Activated CD8-positive, alpha-beta T cell treated with anti-CD3 and anti-CD28 coated beads, Interleukin-2, amount 10 ng/mL, durations not matched to agents 7 days and 5 days (primary cell): ENCODE data around the gene SEMA5B. TPM values are rescaled to one million over a fixed set of nuclear protein-coding genes. Genes with fewer than 3 reads are reported as not detected.

ENCODE experiments used
- ATAC-seq: fragments of 150-1000 bp; cut with Tn5 transposase; one replicate; pipeline ENCODE4 v1.10.0; 2021; ENCODE audit warnings: moderate library complexity
- CTCF ChIA-PET: fragments of 350-600 bp; sonication (Branson Sonifier 250); formaldehyde crosslinking; loops from one replicate; lab custom pipeline; 2021; ENCODE audit warnings: antibody characterized with exemption; lab: Charles Lee
- POLR2A ChIA-PET: fragments of 350-600 bp; sonication (Branson Sonifier 250); formaldehyde crosslinking; loops from one replicate; lab custom pipeline; 2021; ENCODE audit warnings: antibody characterized with exemption; lab: Charles Lee
- DNase-seq: peaks from one replicate; pipeline ENCODE4 v3.0.0-alpha.2; 2020
- H3K27ac Mint-ChIP-seq: one replicate; pipeline ENCODE4 v1.8.0; 2021; ENCODE audit warnings: mild to moderate bottlenecking, mixed read lengths
- H3K27me3 Mint-ChIP-seq: one replicate; pipeline ENCODE4 v1.8.0; 2021; ENCODE audit warnings: low read depth, mixed read lengths
- H3K36me3 Mint-ChIP-seq: one replicate; pipeline ENCODE4 v1.8.0; 2021; ENCODE audit warnings: low read depth, mixed read lengths
- H3K4me1 Mint-ChIP-seq: one replicate; pipeline ENCODE4 v1.8.0; 2021; ENCODE audit warnings: low read depth, mixed read lengths
- H3K4me3 Mint-ChIP-seq: one replicate; pipeline ENCODE4 v1.8.0; 2021; ENCODE audit warnings: mild to moderate bottlenecking, mixed read lengths
- H3K9me3 Mint-ChIP-seq: one replicate; pipeline ENCODE4 v1.8.0; 2022; ENCODE audit warnings: mixed read lengths; ENCODE audit not compliant: insufficient read depth
- total RNA-seq, 2 experiments: library from RNA; stranded (reverse); gene quantifications; one replicate each; pipeline ENCODE4 v1.2.3, GENCODE V29; 2021

Gene SEMA5B
- total RNA-seq, 2 experiments from 2014 or later = not detected

DNA sequence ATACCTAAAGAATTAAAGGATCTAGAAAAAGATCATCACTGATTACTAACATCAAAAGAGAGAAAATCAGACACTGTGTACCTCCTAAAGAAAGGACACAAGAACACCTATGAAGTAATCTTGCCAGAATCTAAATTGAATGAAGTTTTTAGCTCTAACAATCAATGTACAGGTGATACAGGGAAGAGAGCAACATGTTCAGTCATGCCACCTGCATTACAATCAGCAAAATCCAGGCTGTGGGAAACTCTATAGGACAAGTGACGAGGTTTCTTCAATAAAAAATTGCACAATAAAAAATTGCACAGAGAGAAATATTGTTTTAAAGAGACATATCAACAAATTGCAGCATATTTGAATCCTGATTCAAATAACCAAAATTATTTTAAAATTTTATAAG lies 93.3 kb downstream of the SEMA5B start:
- DNase-seq (no peak), ATAC-seq (no peak)
- no peaks in the 10 kb centered on the region for H3K36me3 Mint-ChIP-seq
- H3K27me3 Mint-ChIP-seq = peaks cover 37% of the 10 kb centered on the region
- H3K4me1 Mint-ChIP-seq = peaks cover 6% of the 10 kb centered on the region
- no peak overlapping the region for H3K4me3 Mint-ChIP-seq
- CTCF ChIA-PET = no interaction called here
- H3K9me3 Mint-ChIP-seq = no peaks in the 10 kb centered on the region
- POLR2A ChIA-PET = no interaction called here
- H3K27ac Mint-ChIP-seq = no peak overlapping the region

DNA sequence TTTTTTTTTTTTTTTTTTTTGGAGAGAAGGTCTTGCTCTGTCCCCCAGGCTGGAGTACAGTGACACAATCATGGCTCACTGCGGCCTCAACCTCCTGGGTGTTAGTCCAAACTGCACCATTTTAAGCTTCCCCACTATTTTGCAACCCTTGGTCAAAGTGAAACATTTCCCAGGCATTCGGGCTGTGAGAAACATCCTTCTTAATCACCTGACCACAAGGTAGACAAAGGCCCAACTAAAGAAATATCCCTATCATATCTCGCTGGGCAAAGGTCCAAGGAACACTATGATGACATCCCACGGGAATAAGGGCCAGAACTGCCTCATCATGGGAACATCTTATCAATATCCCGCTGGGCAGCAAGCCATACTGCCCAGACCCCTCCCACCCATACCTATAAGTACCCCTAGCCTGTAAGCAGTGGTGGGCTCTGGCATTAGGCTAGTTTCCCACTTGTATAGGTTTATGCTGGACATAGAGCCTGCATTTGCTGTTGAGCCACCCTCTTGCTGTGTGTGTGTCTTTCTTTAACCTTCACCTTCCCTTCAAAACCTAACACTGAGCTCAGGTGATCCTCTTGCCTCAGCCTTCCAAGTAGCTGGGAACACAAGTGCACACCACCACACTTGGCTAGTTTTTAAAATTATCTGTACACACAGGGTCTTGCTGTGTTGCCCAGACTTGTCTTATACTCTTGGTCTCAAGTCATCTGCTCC lies 95.2 kb downstream of the SEMA5B start:
- H3K36me3 Mint-ChIP-seq = no peaks in the 10 kb centered on the region
- POLR2A ChIA-PET = no interaction called here
- H3K27ac Mint-ChIP-seq = no peak overlapping the region
- peaks cover 2% of the 10 kb centered on the region for H3K4me1 Mint-ChIP-seq
- H3K4me3 Mint-ChIP-seq = no peak overlapping the region
- H3K9me3 Mint-ChIP-seq = no peaks in the 10 kb centered on the region
- DNase-seq (no peak), ATAC-seq (no peak)
- H3K27me3 Mint-ChIP-seq = peaks cover 26% of the 10 kb centered on the region
- CTCF ChIA-PET = no interaction called here

DNA sequence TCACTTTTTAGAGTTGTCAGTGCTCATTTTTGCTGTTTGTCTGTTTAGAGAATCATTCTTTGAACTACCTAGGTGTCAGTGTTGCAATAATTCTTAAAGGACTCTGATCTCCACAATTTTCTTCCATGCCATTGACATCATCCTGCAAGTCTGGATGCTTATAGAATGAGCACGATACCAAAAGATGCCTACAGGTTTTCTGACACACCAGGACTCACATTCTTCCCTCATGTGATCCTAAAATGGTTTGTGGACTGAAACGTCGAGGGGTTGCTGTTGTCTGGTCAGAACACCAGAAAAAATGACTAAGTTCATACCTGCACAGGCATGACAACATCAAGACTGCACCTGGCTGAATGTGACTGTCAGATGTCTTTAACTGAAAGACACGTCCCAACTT lies 95.9 kb downstream of the SEMA5B start:
- ATAC-seq (no peak), DNase-seq (no peak)
- Mint-ChIP-seq H3K36me3 (no peaks in the 10 kb centered on the region), H3K4me3 (no peak overlapping the region), H3K27me3 (peaks cover 26% of the 10 kb centered on the region), H3K4me1 (no peaks in the 10 kb centered on the region), H3K9me3 (no peaks in the 10 kb centered on the region), H3K27ac (no peak overlapping the region)
- CTCF ChIA-PET = no interaction called here
- POLR2A ChIA-PET = no interaction called here

DNA sequence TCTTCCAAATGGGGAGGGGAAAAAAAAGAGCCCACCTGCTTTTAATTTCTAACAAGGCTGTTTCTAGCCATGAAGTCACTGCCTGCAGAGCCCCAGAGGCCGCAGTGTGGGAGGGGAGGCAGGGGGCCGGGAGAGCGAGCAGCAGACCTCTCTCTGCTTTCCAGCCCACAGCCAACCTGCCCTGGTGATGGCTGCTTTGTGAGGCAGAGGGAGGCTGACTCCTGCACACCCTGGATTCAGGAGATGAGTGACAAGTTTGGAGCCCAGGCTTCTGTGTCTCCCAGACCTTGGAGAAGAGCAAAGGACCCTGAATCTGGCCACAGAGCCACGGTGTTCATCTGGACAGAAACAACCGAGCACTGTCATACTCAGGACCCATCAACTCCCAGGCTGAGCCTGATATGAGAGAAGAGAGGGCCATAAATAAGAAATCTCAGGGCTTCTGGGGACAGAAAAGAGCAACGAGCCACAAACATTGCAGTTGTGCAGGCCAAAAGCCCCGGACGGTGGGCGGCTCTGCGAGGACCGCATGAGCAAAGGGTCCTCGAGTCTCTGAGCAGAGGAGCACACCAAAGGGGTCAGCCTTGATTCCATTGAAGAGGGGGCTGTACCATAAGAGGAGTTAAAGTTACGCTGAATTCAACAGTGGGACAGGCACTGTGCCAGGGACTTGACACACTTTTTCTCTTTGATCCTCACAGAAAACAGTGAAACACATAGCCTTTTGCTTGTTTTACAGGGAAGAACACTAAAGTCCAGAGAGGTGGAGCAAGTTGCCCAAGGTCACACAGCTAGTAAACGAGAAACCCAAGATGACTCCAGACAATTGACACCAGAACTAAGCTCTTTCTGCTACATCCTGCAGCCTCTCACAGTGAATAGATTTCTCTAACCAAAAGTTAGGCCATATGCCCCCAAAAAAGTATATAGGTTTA lies 97.2 kb downstream of the SEMA5B start:
- ATAC-seq = no peak
- CTCF ChIA-PET = no interaction called here

DNA sequence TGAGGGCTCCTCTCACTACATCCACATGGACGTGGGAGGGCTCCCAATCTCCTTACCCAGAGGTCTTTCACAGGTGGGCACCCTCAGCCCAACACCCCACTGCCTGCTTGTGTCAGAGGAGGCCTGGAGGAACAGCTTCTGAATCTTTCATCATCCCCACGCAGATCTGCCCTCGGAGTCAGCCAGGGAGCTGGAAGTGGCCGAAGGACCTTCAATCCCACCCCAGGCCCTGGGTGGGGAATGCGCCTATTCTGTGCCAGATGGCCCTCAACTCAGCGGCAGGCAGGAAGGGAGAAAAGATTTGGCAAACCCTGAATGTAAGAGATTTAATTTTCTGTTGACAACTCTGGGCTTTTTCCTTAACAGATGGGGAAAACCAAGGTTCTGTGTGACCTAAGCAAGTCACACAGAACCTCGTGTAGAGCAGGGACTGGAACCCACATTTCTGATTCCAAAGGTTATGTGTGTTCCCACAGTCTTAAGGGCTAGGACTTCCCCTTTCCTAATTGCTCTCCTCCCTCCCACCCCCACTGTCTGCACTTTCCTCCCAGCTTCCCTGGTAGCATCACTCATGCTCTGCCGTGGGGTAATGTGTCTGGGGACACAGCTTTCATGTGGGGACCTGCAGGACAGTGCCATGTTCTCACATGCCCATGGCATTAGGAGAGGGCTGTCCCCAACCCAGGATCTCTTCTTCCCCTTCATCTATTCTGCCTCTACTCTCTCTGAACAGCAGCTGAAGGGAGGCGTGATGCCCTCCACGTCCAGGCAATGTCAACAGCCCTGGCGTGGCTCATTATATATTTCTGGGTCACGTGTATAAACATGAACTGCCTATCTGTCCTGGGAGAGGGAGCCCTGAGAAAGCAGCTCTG lies 98.1 kb downstream of the SEMA5B start:
- no peaks in the 10 kb centered on the region for H3K4me1 Mint-ChIP-seq
- no peak overlapping the region for H3K4me3 Mint-ChIP-seq
- POLR2A ChIA-PET = no interaction called here
- DNase-seq (no peak), ATAC-seq (no peak)
- no peaks in the 10 kb centered on the region for H3K36me3 Mint-ChIP-seq
- H3K9me3 Mint-ChIP-seq = no peaks in the 10 kb centered on the region
- CTCF ChIA-PET = no interaction called here
- peaks cover 23% of the 10 kb centered on the region for H3K27me3 Mint-ChIP-seq
- H3K27ac Mint-ChIP-seq = no peak overlapping the region

More for the DNA sequence above, 97.2 kb downstream of the SEMA5B start:
- Mint-ChIP-seq H3K4me1 (no peaks in the 10 kb centered on the region), H3K36me3 (no peaks in the 10 kb centered on the region), H3K4me3 (no peak overlapping the region), H3K27ac (no peak overlapping the region), H3K9me3 (no peaks in the 10 kb centered on the region), H3K27me3 (peaks cover 23% of the 10 kb centered on the region)
- POLR2A ChIA-PET = no interaction called here
- DNase-seq = no peak

DNA sequence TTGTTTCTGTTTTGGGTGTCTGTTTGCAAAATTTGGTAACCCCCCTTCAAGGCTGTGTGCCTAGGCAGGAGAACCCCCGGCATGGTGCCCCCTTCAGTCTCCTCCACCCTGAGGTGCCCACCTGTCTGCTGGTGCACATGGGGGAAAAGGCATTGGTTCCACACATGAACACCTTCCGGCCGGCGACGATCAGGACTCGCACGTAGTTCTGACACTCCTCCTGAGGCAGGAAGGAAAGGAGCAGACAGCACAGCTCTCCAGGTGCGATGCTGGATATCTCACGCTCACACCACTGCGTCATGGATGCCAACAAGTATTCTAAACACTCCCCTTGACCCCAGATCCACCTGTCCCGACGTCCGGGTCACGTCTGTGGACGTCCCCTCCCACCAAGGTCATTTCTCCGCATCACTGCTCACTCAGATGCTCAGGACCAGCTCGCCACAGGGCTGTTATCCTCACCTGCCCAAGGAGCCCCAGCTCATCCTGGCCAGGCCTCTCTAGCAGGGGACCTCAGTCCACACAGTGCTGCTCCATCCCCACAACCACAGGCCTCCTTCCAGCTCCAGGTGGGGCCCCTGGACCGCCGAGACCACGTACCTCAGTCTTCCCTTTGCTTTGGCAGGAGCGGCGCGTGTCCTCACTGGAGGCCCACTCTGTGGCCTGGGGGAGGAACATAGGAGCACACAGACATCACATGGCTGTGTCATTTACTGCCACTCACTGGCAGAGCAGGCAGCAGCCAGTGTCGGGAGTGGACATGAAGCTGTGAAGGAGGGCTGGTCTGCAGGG lies 99.0 kb downstream of the SEMA5B start:
- no peak overlapping the region for H3K4me3 Mint-ChIP-seq
- H3K4me1 Mint-ChIP-seq = no peaks in the 10 kb centered on the region
- H3K36me3 Mint-ChIP-seq = no peaks in the 10 kb centered on the region
- no peaks in the 10 kb centered on the region for H3K9me3 Mint-ChIP-seq
- POLR2A ChIA-PET = no interaction called here
- DNase-seq = no peak
- CTCF ChIA-PET = no interaction called here
- no peak for ATAC-seq
- H3K27ac Mint-ChIP-seq = no peak overlapping the region
- peaks cover 20% of the 10 kb centered on the region for H3K27me3 Mint-ChIP-seq

DNA sequence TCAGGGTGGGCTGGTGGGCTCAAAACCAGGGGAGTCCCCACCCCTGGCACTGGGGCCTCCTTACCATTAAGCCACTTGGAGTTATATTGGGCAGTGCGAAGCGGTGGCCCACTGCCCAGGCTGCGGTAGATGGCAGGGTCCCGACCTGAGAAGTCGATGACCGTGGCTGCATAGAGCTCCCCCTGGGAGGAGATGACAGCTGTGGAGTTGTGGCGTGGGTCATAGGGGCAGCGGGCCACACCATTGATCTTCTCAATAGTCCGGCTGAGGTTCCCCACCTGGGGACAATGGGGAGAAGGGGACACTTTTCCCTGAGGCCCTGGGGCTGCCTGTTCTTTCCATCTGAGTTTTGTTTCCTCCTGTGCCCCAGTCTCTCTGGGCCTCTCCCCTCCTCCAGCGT lies 99.8 kb downstream of the SEMA5B start:
- peaks cover 12% of the 10 kb centered on the region for H3K27me3 Mint-ChIP-seq
- ATAC-seq (no peak), DNase-seq (no peak)
- H3K36me3 Mint-ChIP-seq = no peaks in the 10 kb centered on the region
- ChIA-PET POLR2A (no interaction called here), CTCF (no interaction called here)
- no peaks in the 10 kb centered on the region for H3K9me3 Mint-ChIP-seq
- no peaks in the 10 kb centered on the region for H3K4me1 Mint-ChIP-seq
- no peak overlapping the region for H3K27ac Mint-ChIP-seq
- H3K4me3 Mint-ChIP-seq = no peak overlapping the region

DNA sequence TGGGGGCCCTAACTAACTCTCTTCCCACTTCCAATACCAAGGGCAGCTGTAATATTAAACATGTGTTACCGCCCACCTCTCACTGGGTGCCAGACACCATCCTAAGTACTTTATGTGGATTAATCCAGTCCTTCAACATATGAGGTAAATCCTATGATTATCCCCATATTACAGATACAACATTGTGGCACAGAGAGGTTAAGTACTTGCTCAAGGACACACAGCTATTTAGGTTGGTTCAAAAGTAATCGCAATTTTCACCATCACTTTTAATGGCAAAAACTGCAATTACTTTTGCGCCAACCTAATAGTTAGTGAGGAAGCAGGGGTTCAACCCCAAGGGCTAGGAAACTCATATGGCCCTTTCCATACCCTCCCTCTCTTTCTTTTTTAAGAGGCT lies 100.8 kb downstream of the SEMA5B start:
- no peak overlapping the region for H3K27ac Mint-ChIP-seq
- CTCF ChIA-PET = no interaction called here
- POLR2A ChIA-PET = no interaction called here
- ATAC-seq (no peak), DNase-seq (no peak)
- no peaks in the 10 kb centered on the region for H3K36me3 Mint-ChIP-seq
- no peaks in the 10 kb centered on the region for H3K4me1 Mint-ChIP-seq
- H3K9me3 Mint-ChIP-seq = no peaks in the 10 kb centered on the region
- peaks cover 8% of the 10 kb centered on the region for H3K27me3 Mint-ChIP-seq
- no peak overlapping the region for H3K4me3 Mint-ChIP-seq

DNA sequence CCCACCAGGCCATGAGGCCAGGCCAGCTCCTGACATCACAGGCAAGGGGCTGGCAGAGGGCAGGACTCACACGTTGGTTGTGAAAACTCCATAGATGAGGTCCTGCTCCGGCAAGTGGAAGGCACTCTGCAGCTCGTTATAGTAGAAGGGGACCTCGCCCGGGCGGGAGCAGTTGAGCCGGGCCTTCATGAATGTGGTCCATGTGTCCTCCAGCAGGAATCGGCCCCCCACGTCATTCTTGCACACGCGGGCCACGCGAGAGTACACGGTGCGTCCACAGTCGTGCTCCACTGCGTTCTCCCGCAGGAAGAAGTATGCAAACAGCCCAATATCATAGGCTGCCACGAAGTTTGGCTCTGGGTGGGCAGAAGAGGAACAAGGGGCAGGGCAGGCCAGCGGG lies 101.2 kb downstream of the SEMA5B start:
- ChIA-PET POLR2A (no interaction called here), CTCF (no interaction called here)
- peaks cover 7% of the 10 kb centered on the region for H3K27me3 Mint-ChIP-seq
- ATAC-seq (no peak), DNase-seq (no peak)
- H3K36me3 Mint-ChIP-seq = no peaks in the 10 kb centered on the region
- H3K9me3 Mint-ChIP-seq = no peaks in the 10 kb centered on the region
- H3K4me3 Mint-ChIP-seq = no peak overlapping the region
- no peak overlapping the region for H3K27ac Mint-ChIP-seq
- peaks cover 2% of the 10 kb centered on the region for H3K4me1 Mint-ChIP-seq

DNA sequence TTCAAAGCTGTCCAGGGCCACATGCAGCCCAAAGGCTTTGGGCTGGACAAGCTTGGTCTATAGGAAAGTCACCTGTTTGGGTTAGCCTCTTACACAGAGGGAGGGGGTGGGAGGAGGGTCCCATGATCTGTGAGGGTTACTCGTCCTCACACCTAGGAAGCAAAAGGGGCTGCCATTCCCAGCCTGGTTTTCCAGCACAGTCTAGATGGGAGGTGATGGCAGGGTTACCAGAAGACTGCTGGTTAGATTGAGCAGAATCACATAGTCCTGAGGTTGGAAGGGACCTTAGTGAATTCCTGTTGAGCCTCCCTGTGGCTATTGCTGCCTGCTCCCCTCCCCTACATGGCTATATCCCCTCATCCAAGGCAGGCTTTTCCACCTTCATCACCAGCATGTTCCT lies 101.8 kb downstream of the SEMA5B start:
- H3K36me3 Mint-ChIP-seq = no peaks in the 10 kb centered on the region
- no peak overlapping the region for H3K27ac Mint-ChIP-seq
- ATAC-seq (no peak), DNase-seq (no peak)
- H3K9me3 Mint-ChIP-seq = no peaks in the 10 kb centered on the region
- peaks cover 8% of the 10 kb centered on the region for H3K27me3 Mint-ChIP-seq
- ChIA-PET CTCF (no interaction called here), POLR2A (no interaction called here)
- no peak overlapping the region for H3K4me3 Mint-ChIP-seq
- peaks cover 2% of the 10 kb centered on the region for H3K4me1 Mint-ChIP-seq

DNA sequence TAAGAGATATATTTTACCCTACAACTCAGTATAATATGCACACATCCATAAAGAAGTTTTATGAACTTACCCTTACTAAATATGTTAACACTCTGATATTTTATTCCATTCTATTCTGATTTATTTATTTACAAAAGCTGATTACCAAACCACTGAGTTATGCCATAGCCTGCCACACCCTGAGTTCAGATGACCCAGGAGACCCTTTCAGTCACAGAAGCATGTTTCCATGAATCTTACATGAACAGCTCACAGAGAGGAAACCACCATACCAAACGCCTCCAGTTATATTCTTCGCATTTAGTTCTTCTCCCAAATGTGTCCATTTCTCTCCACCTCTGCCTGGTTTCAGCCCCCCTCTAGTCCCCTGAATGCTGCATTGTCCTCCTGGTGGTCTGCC lies 103.5 kb downstream of the SEMA5B start:
- CTCF ChIA-PET = no interaction called here
- peaks cover 20% of the 10 kb centered on the region for H3K27me3 Mint-ChIP-seq
- DNase-seq (no peak), ATAC-seq (no peak)
- no peak overlapping the region for H3K27ac Mint-ChIP-seq
- no peak overlapping the region for H3K4me3 Mint-ChIP-seq
- H3K4me1 Mint-ChIP-seq = peaks cover 2% of the 10 kb centered on the region
- no peaks in the 10 kb centered on the region for H3K36me3 Mint-ChIP-seq
- H3K9me3 Mint-ChIP-seq = no peaks in the 10 kb centered on the region
- POLR2A ChIA-PET = no interaction called here
